Mucosa of gallbladder (tissue), 1 donor: ENCODE results near the gene KCNH4. TPM values are rescaled to one million over a fixed set of nuclear protein-coding genes. Genes with fewer than 3 reads are reported as not detected.

Experiments
- DNase-seq: peaks from one replicate; pipeline ENCODE4 v3.0.0-alpha.2; 2020; ENCODE audit warnings: low spot score
- total RNA-seq: library from RNA; stranded (reverse); gene quantifications from one replicate; pipeline ENCODE4 v1.2.1, GENCODE V29; 2021
- donor health status: DM: no; HTN: no; CAD: no.

The KCNH4 gene
- total RNA-seq, 1 donor from 2014 or later = 0.06 TPM

GRCh38 chr17:42117397-42118125 is 63.4 kb downstream of the KCNH4 start:
- no peak for DNase-seq

GRCh38 chr17:42116705-42117396 is 64.1 kb downstream of the KCNH4 start:
- DNase-seq = peak; percentile 89

- no peak for DNase-seq
Measured at GRCh38 chr17:42114118-42114517, 66.8 kb downstream of the KCNH4 start.

- no peak for DNase-seq
Measured at GRCh38 chr17:42113293-42114069, 67.5 kb downstream of the KCNH4 start.

GRCh38 chr17:42112552-42113176 is 68.3 kb downstream of the KCNH4 start, which contains the start of gene DHX58:
Gene DHX58 (minus strand): TSS chr17:42112714. CDS start chr17:42111892, 822 bp downstream.
- DNase-seq = peak; percentile 79

GRCh38 chr17:42111871-42112551 is 68.9 kb downstream of the KCNH4 start:
- DNase-seq = no peak

GRCh38 chr17:42111265-42111636 is 69.7 kb downstream of the KCNH4 start:
- DNase-seq = no peak

GRCh38 chr17:42110301-42111264 is 70.4 kb downstream of the KCNH4 start:
- no peak for DNase-seq

GRCh38 chr17:42109086-42109485 is 71.9 kb downstream of the KCNH4 start:
- DNase-seq = no peak

- DNase-seq = peak; percentile 78
Measured at GRCh38 chr17:42107597-42108576, 73.1 kb downstream of the KCNH4 start.

- DNase-seq = no peak
Measured at GRCh38 chr17:42107124-42107523, 73.8 kb downstream of the KCNH4 start.

Other genes starting within 250 kb of the KCNH4 start
- 65.9 TPM for gene CNP, start 214.3 kb downstream of the KCNH4 start, total RNA-seq
- gene DNAJC7, start 163.7 kb downstream of the KCNH4 start, total RNA-seq = 69.8 TPM
- 31.1 TPM for gene NKIRAS2, start 161.1 kb downstream of the KCNH4 start, total RNA-seq
- gene C17orf113, start 130.5 kb downstream of the KCNH4 start, total RNA-seq = 1.6 TPM
- 0.32 TPM for gene ZNF385C, start 82.7 kb downstream of the KCNH4 start, total RNA-seq
- gene DHX58, start 68.4 kb downstream of the KCNH4 start, total RNA-seq = 26.8 TPM
- 58.4 TPM for gene KAT2A, start 59.8 kb downstream of the KCNH4 start, total RNA-seq
- gene HSPB9, start 58.3 kb downstream of the KCNH4 start, total RNA-seq = 0.29 TPM
- gene RAB5C, start 26.2 kb downstream of the KCNH4 start, total RNA-seq = 150 TPM
- not detected for gene HCRT, start 4.3 kb upstream of the KCNH4 start, total RNA-seq
- 34.4 TPM for gene GHDC, start 13.4 kb upstream of the KCNH4 start, total RNA-seq
- 61.7 TPM for gene STAT5B, start 95.2 kb upstream of the KCNH4 start, total RNA-seq
- gene STAT5A, start 107.4 kb upstream of the KCNH4 start, total RNA-seq = 30.8 TPM
- gene STAT3, start 207.3 kb upstream of the KCNH4 start, total RNA-seq = 140 TPM
- gene CAVIN1, start 242.1 kb upstream of the KCNH4 start, total RNA-seq = 273 TPM